Activated T-helper 1 cell treated with Interleukin-2 at 50 U/mL for 16 hours (primary cell): ENCODE measurements around the gene HPCAL1.

Source experiments
- DNase-seq: peaks from one replicate; pipeline ENCODE4 v3.0.0-alpha.2; 2020; ENCODE audit warnings: low read depth

HPCAL1 gene

DNA sequence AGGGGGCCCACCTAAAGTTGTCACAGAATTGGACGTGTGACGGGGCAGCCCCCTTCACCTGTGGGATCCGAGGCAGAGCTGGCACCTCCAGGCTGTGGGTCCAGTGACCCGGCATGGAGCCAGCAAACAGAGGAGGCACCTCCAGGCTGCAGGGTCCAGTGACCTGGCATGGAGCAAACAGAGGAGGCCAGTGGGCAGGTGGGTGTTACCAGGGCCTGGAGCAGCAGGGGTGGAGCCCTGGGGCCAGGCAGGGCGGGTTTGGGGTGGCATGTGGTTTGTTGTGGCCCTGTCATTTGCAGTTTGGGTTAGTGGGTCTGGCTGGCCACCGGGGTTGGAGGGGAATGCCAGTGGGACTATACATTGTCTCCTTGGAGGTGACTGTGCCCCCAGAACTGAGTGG, 68.2 kb downstream of the HPCAL1 start:
- DNase-seq: no peak

GRCh38 chr2:10371441-10372196, 68.9 kb downstream of the HPCAL1 start:
- DNase-seq: no peak

- no peak for DNase-seq
Observed at GRCh38 chr2:10372203-10372861, 69.6 kb downstream of the HPCAL1 start.

- DNase-seq: no peak
Observed at GRCh38 chr2:10372862-10373240, 70.1 kb downstream of the HPCAL1 start.

GRCh38 chr2:10373931-10374330, 71.2 kb downstream of the HPCAL1 start:
- no peak for DNase-seq

GRCh38 chr2:10374362-10374943, 71.7 kb downstream of the HPCAL1 start:
- DNase-seq: no peak

DNA sequence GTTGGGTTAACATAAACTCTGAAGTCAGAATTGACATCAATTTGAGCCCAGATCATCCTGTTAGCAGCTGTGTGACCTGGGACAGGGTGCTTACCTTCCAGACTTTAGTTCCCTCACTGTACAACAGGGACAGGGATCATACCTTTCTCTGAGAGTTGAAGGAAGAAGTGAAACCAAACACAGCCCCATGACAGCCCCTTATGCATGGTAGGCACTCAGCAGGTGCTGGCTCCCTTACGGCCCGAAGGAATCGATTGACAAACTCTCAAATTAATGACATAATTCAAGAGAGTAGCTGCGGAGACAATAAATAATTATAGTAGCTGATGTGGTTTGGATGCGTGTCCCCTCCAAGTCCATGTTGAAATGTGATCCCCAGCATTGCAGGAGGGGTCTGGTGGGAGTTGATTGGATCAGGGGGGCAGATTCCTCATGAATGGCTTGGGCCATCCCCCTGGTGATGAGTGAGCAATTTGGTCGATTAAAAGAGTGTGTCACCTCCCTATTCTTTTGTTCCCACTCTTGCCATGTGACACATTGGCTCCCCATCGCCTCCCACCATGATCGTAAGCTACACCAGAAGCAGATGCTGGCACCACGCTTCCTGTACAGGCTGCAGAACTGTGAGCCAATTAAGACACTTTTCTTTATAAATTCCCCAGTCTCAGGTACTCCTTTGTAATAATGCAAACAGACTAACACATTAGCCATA, 73.0 kb downstream of the HPCAL1 start:
- no peak for DNase-seq

DNA sequence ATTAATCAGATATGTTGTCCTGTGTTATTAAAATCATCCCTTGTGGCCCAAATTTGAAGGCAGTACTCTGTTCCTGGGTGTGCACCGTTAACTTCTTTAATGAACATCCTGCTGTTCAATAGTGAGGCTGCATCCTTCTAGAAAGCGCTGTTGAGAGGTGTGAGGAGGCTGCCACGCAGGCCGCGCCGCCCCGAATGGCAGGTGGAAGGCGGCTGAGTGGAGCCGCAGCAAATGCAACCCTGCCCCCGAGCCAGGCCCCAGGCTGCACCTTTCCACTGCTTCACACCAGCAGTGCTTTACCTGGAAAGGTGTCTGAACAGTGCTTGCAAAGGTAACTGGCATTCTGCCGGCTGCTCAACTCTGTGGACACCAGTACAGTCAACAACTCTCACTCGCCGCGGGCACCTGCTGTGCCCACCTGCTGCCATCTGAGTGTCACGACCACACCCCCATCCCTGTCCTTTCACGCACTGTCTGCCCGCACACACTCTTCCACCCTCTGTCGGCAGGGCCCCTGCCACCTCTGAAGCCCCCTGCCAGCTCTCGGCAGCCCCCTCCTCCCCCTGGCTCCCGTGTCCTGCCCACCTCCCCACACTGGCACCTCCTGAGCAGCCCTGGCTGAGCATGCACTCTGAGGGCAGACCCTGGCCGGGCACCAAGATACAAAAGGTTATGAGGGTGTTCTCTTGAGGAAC, 74.5 kb downstream of the HPCAL1 start:
- no peak for DNase-seq

GRCh38 chr2:10377747-10378085, 75.0 kb downstream of the HPCAL1 start:
- no peak for DNase-seq

- DNase-seq: no peak
Observed at GRCh38 chr2:10378189-10378588, 75.5 kb downstream of the HPCAL1 start.

GRCh38 chr2:10380048-10380926, 77.6 kb downstream of the HPCAL1 start:
- no peak for DNase-seq

DNA sequence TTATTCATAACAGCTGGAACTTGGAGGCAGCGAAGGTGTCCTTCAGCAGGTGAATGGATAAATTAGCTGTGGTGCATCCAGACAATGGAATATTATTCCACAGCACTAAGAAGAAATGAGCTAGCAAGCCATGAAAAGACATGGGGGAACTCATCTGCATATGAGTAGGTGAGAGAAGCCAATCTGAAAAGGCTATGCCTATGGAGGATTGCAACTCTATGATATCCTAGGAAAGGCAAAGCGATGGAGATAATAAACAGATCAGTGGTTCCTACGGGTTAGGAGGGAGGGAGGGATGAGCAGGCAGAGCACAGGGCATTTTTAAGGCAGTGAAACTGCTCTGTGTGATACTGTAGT, 79.3 kb downstream of the HPCAL1 start:
- DNase-seq: no peak

DNA sequence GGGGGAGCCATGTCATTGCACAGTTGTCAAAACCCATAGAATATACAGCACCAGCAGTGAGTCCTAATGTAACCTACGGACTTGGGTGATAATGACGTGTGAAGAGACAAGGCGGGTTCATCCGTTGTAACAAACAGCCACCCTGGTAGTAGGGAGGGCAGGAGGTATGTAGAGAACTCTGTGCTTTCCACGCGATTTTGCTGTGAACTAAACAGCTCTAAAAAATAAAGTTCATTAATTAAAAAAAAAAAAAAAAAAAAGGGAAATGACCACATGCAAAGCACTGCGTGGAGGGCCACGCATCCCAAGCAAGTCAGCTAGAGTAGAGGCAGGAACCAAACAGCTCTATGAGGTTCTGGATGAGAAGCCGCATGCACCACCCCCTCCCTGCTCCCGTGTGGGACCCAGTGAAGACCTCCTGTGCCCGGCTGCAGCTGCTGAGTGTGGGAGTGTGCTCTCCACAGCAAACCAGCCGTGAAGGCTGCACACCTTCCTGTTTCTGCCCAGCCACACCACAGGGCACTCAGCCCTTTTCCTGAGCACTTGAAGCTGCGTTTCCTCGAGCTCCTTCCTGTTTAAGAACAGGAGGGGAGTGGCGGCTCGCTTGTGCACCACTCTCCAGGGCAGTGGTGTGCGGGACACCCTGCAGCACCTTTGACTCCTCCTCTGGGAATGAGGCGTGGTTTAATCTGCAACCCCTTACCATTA, 79.8 kb downstream of the HPCAL1 start:
- DNase-seq: no peak

DNA sequence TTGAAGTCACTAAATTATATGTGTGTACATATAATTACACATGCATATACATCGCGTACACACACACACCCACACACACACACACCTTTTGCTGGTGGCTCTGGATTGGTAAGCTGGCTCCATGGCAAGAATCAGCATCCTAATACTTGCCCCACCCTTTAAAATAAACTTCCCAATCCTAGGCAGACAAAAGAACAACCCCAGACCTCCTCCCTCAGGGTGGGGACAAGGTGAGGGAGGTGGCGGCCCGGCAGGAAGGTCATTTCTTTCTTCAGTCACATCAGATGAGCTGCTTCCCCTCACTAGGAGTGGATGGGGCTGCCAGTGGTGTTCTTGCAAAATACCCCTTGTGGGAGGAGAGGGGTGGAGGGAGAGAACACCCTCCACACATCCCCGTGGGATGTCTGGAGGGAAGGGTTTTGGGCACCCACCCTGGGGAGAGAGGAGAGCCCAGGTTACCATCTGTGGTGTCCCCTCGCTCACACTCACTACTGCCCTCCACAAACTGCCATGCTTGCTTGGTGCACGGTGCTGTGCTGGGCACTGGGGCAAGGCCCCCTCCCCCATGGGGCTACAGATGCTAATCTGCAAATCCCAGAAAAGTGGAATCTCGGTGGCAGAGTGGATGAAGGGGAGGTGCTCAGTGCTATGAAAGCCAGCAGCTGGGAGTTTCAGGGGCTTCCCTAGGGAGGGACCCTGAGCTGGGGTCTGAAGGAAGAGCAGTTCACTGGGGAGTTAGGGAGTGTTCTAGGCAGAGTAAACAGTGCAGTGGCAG, 81.4 kb downstream of the HPCAL1 start:
- DNase-seq: no peak

- DNase-seq: no peak
Observed at GRCh38 chr2:10385501-10385900, 82.8 kb downstream of the HPCAL1 start.

- no peak for DNase-seq
Observed at GRCh38 chr2:10385933-10386773, 83.4 kb downstream of the HPCAL1 start.

- no peak for DNase-seq
Observed at GRCh38 chr2:10387033-10387432, 84.3 kb downstream of the HPCAL1 start.

DNA sequence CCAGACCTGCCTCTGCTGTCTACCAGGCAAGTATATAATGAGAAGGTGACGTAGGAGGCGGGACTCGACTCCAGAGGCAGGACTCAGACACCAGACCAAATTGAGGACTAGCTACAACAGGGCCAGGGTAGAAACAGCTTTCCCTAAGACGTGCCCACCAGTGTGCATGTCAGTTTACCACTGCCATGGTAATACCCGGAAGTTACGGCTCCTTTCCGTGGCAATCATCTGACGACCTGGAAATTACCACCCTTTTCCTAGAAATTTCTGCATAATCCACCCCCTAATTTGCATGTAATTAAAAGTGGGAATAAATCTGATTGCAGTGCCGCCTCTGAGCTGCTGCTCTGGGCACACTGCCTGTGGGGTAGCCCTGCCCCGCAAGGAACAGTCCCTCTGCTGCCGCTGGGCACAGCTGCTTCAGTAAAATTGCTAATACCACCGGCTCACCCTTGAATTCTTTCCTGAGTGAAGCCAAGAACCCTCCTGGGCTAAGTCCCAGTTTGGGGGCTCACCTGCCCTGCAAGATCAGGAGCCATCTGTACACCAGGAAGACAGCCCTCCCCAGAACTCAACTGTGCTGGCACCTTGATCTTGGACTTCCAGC, 86.4 kb downstream of the HPCAL1 start:
- no peak for DNase-seq

- DNase-seq: no peak
Observed at GRCh38 chr2:10389573-10389972, 86.9 kb downstream of the HPCAL1 start.
